Naive thymus-derived CD4-positive, alpha-beta T cell (primary cell): ENCODE measurements around the gene VWDE. TPM values are rescaled to one million over a fixed set of nuclear protein-coding genes. Genes with fewer than 3 reads are reported as not detected.

ENCODE experiments used
- ATAC-seq: fragments of 150-1000 bp; cut with Tn5 transposase; 2 replicates; pipeline ENCODE4 v1.10.0; 2021; ENCODE audit warnings: mild to moderate bottlenecking, moderate library complexity
- CTCF ChIA-PET: fragments of 350-600 bp; sonication (Branson Sonifier 250); formaldehyde crosslinking; loops from one replicate; lab custom pipeline; 2021; ENCODE audit warnings: antibody characterized with exemption; lab: Charles Lee
- POLR2A ChIA-PET: fragments of 350-600 bp; sonication (Branson Sonifier 250); formaldehyde crosslinking; loops from one replicate; lab custom pipeline; 2021; ENCODE audit warnings: antibody characterized with exemption, inconsistent platforms; lab: Charles Lee
- DNase-seq, 9 donors: peaks; one replicate each; pipeline versions ENCODE4 v3.0.0 to v3.0.0-alpha.2; 2020 to 2022; ENCODE audit warnings: mixed read lengths in 1 of 9
- H3K27ac ChIP-seq: one replicate; pipeline ENCODE4 v1.7.0; 2013; ENCODE audit warnings: mild to moderate bottlenecking, low read depth, low read length, moderate library complexity
- H3K27me3 ChIP-seq, 2 donors: one replicate each; pipeline ENCODE4 v1.7.0; 2013; ENCODE audit warnings: low read length in 2 of 2, mild to moderate bottlenecking in 2 of 2, moderate library complexity in 2 of 2; ENCODE audit not compliant: control insufficient read depth in 2 of 2, insufficient read depth in 2 of 2
- H3K36me3 ChIP-seq, 3 experiments: 1 replicate in 2 of 3; 2 replicates in 1 of 3; pipeline ENCODE4 v1.7.0; 2013; ENCODE audit warnings: low read length in 3 of 3, mild to moderate bottlenecking in 3 of 3, moderate library complexity in 1 of 3; ENCODE audit not compliant: insufficient read depth in 3 of 3, control insufficient read depth in 2 of 3
- H3K4me1 ChIP-seq, 2 donors: one replicate each; pipeline ENCODE4 v1.7.0; 2013; ENCODE audit warnings: low read length in 2 of 2, mild to moderate bottlenecking in 2 of 2, moderate library complexity in 1 of 2; ENCODE audit not compliant: control insufficient read depth in 2 of 2, insufficient read depth in 2 of 2
- H3K4me3 ChIP-seq: 2 replicates; pipeline ENCODE4 v1.7.0; 2013; ENCODE audit warnings: mild to moderate bottlenecking, low read length
- H3K9me3 ChIP-seq, 3 experiments: 1 replicate in 2 of 3; 2 replicates in 1 of 3; pipeline ENCODE4 v1.7.0; 2013; ENCODE audit warnings: low read length in 3 of 3; ENCODE audit not compliant: control insufficient read depth in 2 of 3
- H3K27ac Mint-ChIP-seq, 9 donors: one replicate each; pipeline ENCODE4 v1.8.0; 2020 to 2022; ENCODE audit warnings: mixed read lengths in 9 of 9, mild to moderate bottlenecking in 8 of 9, moderate library complexity in 5 of 9, inconsistent platforms in 2 of 9
- H3K27me3 Mint-ChIP-seq, 5 donors: one replicate each; pipeline ENCODE4 v1.8.0; 2021 to 2022; ENCODE audit warnings: mixed read lengths in 5 of 5, mild to moderate bottlenecking in 1 of 5
- H3K36me3 Mint-ChIP-seq, 5 donors: one replicate each; pipeline ENCODE4 v1.8.0; 2020 to 2022; ENCODE audit warnings: mixed read lengths in 5 of 5, mild to moderate bottlenecking in 3 of 5, inconsistent platforms in 1 of 5
- H3K4me1 Mint-ChIP-seq, 7 donors: one replicate each; pipeline ENCODE4 v1.8.0; 2020 to 2022; ENCODE audit warnings: mixed read lengths in 7 of 7, mild to moderate bottlenecking in 3 of 7, inconsistent platforms in 1 of 7
- H3K4me3 Mint-ChIP-seq, 10 donors: one replicate each; pipeline ENCODE4 v1.8.0; 2020 to 2022; ENCODE audit warnings: mild to moderate bottlenecking in 10 of 10, mixed read lengths in 10 of 10, moderate library complexity in 6 of 10, inconsistent platforms in 2 of 10
- H3K9me3 Mint-ChIP-seq, 11 donors: one replicate each; pipeline ENCODE4 v1.8.0; 2020 to 2022; ENCODE audit warnings: mixed read lengths in 11 of 11, mild to moderate bottlenecking in 4 of 11, inconsistent platforms in 1 of 11, moderate library complexity in 1 of 11
- intact Hi-C, 2 donors: fragments of 100-400 bp; cut with micrococcal nuclease; formaldehyde crosslinking; loops; one replicate each; pipeline ENCODE4 v1.15.1; 2023
- polyA plus RNA-seq, 2 donors: library from polyadenylated mRNA; unstranded; fragments of 300-500 nt; fragmentation: Illumina TruSeq; gene quantifications; one replicate each; pipeline ENCODE4 v1.2.3, GENCODE V29; 2021
- total RNA-seq, 6 experiments: library from RNA in 5 of 6; stranded (reverse) in 5 of 6; gene quantifications; 1 replicate in 5 of 6; 2 replicates in 1 of 6; pipeline ENCODE4 v1.2.3 and lab custom pipeline; 2021 to 2026

The VWDE gene
- total and polyA plus RNA-seq, 7 experiments from 2014 or later = 0.13 to 4.9 (median 2.9) TPM

DNA sequence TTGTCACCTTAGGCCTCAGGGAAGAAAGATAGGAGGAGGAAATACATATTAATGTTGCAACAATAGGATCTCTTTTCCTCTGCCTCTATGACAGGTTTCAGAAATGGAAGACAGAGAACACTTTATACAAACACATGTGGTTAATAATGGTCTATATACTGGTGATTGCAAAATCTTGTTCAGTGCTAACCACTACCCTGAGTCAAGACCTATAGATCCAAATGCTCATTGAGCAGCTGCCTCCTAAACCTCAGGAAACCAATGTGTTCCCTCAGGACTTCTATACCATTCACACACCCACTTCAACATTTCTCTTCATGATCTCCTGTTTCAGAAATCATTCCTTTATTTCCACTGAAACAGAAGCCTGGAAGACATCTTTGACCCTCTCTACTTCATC lies 32.5 kb upstream of the VWDE start:
- H3K4me3 Mint-ChIP-seq = no peak overlapping the region
- DNase-seq (no peak), ATAC-seq (no peak)
- peaks cover 0 to 22% (median 5%) of the 10 kb centered on the region in 5 donors for H3K27me3 Mint-ChIP-seq
- ChIA-PET POLR2A (no interaction called here), CTCF (interaction anchor here (1.1 to 1.5 kb wide), 2 partner anchors 22 to 54 kb away, joined by 3 read pairs; no protein-coding TSS in a partner anchor)
- H3K9me3 Mint-ChIP-seq = no peaks in the 10 kb centered on the region
- H3K9me3 ChIP-seq = no peaks in the 10 kb centered on the region
- no peaks in the 10 kb centered on the region for H3K4me1 ChIP-seq
- H3K36me3 Mint-ChIP-seq = no peaks in the 10 kb centered on the region
- no peak overlapping the region for H3K27ac ChIP-seq
- no peak overlapping the region for H3K4me3 ChIP-seq
- no peak overlapping the region for H3K27ac Mint-ChIP-seq
- intact Hi-C loops = no loop called here
- no peaks in the 10 kb centered on the region for H3K4me1 Mint-ChIP-seq
- no peaks in the 10 kb centered on the region for H3K27me3 ChIP-seq
- H3K36me3 ChIP-seq = no peaks in the 10 kb centered on the region

DNA sequence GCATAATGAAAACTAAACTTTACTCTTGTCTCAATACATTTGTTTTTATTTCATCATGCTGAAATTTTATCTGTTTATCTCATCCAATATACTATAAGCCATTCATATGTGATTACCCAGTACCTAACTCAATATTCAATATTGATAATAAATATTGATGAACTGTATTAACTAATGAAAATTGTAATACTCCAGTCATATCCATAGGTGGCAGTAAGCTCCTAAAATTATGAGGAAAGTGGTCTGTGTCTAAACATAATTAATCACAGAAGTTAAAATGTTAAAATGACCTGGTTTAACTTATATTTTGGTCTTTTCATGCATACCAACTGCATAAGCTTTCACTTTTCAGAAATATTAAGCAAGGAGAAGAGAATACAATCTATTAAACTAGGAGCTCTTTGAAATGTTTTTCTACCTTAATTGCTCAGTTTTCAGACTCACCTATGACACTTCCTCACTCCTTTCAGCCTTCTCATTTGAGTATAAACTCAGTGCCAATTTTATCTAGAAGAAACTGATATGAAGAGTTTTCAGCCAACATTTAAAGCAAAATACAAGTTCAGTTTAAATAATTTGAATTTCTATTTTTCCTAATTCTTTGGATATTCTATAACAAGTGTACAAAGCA lies 30.5 kb upstream of the VWDE start:
- Histone ChIP-seq H3K4me3 (no peak overlapping the region), H3K36me3 (no peaks in the 10 kb centered on the region), H3K4me1 (no peaks in the 10 kb centered on the region), H3K27me3 (no peaks in the 10 kb centered on the region), H3K27ac (no peak overlapping the region), H3K9me3 (no peaks in the 10 kb centered on the region)
- no peak overlapping the region for H3K4me3 Mint-ChIP-seq
- H3K27ac Mint-ChIP-seq = no peak overlapping the region
- no peaks in the 10 kb centered on the region for H3K36me3 Mint-ChIP-seq
- H3K4me1 Mint-ChIP-seq = no peaks in the 10 kb centered on the region
- ChIA-PET CTCF (interaction anchor here (0.6 kb wide), 1 partner anchor 18 kb away, joined by 4 read pairs; no protein-coding TSS in a partner anchor), POLR2A (no interaction called here)
- H3K27me3 Mint-ChIP-seq = peaks cover 9 to 28% (median 13%) of the 10 kb centered on the region in 5 donors
- intact Hi-C loops = loop anchor here (2.0 kb wide), 2 partner anchors 57 to 61 kb away; no protein-coding TSS in a partner anchor
- no peak for DNase-seq
- no peak for ATAC-seq
- peaks cover 0 to 6% (median 0%) of the 10 kb centered on the region in 11 donors for H3K9me3 Mint-ChIP-seq

DNA sequence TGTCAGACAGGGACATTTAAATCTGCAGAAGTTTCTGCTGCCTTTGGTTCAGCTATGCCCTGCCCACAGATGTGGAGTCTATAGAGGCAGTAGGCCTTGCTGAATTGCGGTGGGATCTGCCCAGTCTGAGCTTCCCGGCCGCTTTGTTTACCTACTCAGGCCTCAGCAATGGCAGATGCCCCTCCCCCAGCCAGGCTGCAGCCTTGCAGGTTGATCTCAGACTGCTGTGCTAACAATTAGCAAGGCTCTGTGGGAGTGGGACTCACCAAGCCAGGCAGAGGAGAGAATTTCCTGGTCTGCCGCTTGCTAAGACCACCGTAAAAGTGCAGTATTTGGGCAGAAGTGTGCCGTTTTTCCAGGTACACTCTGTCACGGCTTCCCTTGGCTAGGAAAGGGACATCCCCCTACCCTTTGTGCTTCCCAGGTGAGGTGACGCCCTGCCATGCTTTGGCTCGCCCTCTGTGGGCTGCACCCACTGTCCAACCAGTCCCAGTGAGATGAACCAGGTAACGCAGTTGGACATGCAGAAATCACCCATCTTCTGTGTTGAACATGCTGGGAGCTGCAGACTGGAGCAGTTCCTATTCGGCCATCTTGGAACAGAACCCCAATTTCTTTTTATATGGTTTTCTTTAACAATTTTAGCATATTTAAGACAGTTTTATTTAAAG lies 28.4 kb upstream of the VWDE start:
- peaks cover 10 to 25% (median 21%) of the 10 kb centered on the region in 5 donors for H3K27me3 Mint-ChIP-seq

DNA sequence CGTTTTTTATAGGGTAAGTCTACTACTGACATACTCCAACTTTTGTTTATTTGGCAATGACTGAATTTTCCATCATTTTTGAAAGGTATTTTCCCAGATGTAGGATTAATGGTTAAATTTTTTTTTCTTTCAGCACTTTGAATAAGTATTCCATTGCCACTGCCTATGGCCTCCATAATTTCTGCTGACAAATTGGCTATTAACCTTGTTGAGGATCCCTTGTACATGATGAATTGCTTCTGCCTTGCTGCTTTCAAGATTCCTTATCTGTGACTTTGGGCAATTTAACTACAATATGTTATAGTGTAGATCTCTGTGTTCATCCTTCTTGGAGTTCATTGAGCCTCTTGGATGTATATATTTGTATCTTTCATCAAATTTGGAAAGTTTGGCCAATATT lies 21.6 kb upstream of the VWDE start:
- Histone ChIP-seq H3K4me1 (no peaks in the 10 kb centered on the region), H3K4me3 (no peak overlapping the region), H3K9me3 (no peaks in the 10 kb centered on the region), H3K27me3 (no peaks in the 10 kb centered on the region), H3K27ac (no peak overlapping the region), H3K36me3 (no peaks in the 10 kb centered on the region)
- Mint-ChIP-seq H3K9me3 (peaks cover 0 to 14% (median 5%) of the 10 kb centered on the region in 11 donors), H3K27ac (no peak overlapping the region), H3K27me3 (peaks cover 6 to 30% (median 19%) of the 10 kb centered on the region in 5 donors), H3K36me3 (no peaks in the 10 kb centered on the region), H3K4me3 (no peak overlapping the region), H3K4me1 (no peaks in the 10 kb centered on the region)
- POLR2A ChIA-PET = no interaction called here
- DNase-seq = no peak
- ATAC-seq = no peak
- CTCF ChIA-PET = no interaction called here
- intact Hi-C loops = no loop called here

More for the DNA sequence above, 28.4 kb upstream of the VWDE start:
- Histone ChIP-seq H3K27ac (no peak overlapping the region), H3K36me3 (no peaks in the 10 kb centered on the region), H3K9me3 (no peaks in the 10 kb centered on the region), H3K27me3 (no peaks in the 10 kb centered on the region), H3K4me1 (no peaks in the 10 kb centered on the region), H3K4me3 (no peak overlapping the region)
- no peaks in the 10 kb centered on the region for H3K36me3 Mint-ChIP-seq
- no peak overlapping the region for H3K4me3 Mint-ChIP-seq
- ATAC-seq (no peak), DNase-seq (no peak)
- no peaks in the 10 kb centered on the region for H3K4me1 Mint-ChIP-seq
- POLR2A ChIA-PET = no interaction called here
- no peak overlapping the region for H3K27ac Mint-ChIP-seq
- H3K9me3 Mint-ChIP-seq = peaks cover 0 to 9% (median under 1%) of the 10 kb centered on the region in 11 donors
- intact Hi-C loops = no loop called here
- CTCF ChIA-PET = no interaction called here

DNA sequence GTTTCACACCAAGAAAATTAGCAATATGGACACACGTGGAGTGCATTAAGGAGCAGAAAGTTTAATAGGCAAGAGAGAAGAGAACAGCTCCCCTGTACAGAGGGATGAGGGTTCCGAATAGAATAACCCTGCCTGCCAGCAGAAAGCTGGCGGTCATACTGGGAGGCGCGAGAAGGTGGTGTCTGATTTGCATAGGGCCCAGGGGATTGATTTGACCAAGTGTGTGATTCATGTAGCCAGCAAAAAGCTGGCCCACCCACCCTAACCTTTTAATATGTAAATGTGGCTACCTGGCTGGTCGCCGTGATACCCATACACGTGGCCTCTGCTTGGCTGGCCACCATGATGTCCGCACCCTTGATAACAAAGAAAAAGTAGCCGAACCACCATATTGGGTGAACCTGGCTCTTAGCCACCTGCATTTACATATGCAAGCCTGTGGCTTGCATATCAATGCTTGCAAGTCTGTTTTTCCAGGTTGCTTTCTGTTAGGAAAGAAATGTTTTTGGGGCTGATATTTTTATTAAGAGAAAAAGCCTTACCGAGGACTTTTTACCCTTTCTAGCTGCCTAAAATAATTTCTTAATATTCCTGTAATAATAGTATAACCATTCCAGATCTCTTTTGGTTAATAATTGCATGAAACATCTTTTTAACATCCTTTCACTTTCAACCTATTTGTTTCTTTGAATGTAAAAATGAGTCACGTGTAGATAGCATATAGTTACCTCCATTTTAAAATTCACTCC lies 20.5 kb upstream of the VWDE start:
- no peaks in the 10 kb centered on the region for H3K36me3 Mint-ChIP-seq
- H3K27ac ChIP-seq = no peak overlapping the region
- POLR2A ChIA-PET = no interaction called here
- peaks cover 3 to 24% (median 13%) of the 10 kb centered on the region in 5 donors for H3K27me3 Mint-ChIP-seq
- intact Hi-C loops = no loop called here
- no peaks in the 10 kb centered on the region for H3K27me3 ChIP-seq
- no peak for ATAC-seq
- no peak for DNase-seq
- CTCF ChIA-PET = no interaction called here
- no peak overlapping the region for H3K4me3 ChIP-seq
- H3K36me3 ChIP-seq = no peaks in the 10 kb centered on the region
- H3K9me3 Mint-ChIP-seq = peaks cover 0 to 12% (median 2%) of the 10 kb centered on the region in 11 donors
- H3K4me3 Mint-ChIP-seq = no peak overlapping the region
- H3K4me1 Mint-ChIP-seq = no peaks in the 10 kb centered on the region
- H3K27ac Mint-ChIP-seq = no peak overlapping the region
- H3K4me1 ChIP-seq = no peaks in the 10 kb centered on the region
- no peaks in the 10 kb centered on the region for H3K9me3 ChIP-seq

DNA sequence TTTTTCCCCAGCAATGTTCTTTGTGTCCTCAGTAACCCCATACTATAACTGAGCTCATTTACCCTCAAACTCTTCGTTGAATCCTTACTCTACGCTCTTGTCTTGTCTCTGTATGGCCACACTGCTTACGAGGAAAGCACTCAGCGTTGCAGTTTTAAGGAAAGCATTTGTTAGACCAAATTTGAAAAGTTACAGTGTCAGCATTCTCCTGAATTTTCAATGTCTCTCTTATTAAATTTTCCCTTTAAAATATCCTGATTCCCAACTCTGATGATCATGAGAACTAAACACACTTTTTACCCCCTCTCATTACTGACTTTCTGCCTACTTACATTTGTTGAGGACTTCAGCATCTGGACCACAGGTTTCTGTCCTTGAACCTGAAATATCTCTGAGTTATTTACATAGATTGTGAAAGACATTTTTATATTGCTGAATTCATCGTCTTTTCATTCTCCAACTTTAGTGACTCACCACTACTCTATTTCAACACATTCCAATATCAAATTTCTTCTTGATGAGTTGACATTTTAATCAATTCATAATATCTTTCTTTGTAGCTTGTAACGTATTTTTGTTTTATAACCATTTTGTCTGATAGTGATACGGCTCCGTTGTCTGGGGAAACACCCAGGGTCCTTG lies 19.8 kb upstream of the VWDE start:
- CTCF ChIA-PET = no interaction called here
- H3K9me3 ChIP-seq = no peaks in the 10 kb centered on the region
- H3K27me3 Mint-ChIP-seq = peaks cover 3 to 19% (median 13%) of the 10 kb centered on the region in 5 donors
- no peak for ATAC-seq
- H3K36me3 ChIP-seq = no peaks in the 10 kb centered on the region
- no peaks in the 10 kb centered on the region for H3K4me1 Mint-ChIP-seq
- no peaks in the 10 kb centered on the region for H3K27me3 ChIP-seq
- POLR2A ChIA-PET = no interaction called here
- H3K36me3 Mint-ChIP-seq = no peaks in the 10 kb centered on the region
- no peak overlapping the region for H3K4me3 ChIP-seq
- no peak overlapping the region for H3K27ac ChIP-seq
- H3K4me1 ChIP-seq = no peaks in the 10 kb centered on the region
- H3K4me3 Mint-ChIP-seq = no peak overlapping the region
- DNase-seq = no peak
- intact Hi-C loops = no loop called here
- H3K9me3 Mint-ChIP-seq = peaks cover 0 to 10% (median 2%) of the 10 kb centered on the region in 11 donors
- no peak overlapping the region for H3K27ac Mint-ChIP-seq
